ENCODE data around the gene NKRF. TPM values are rescaled to one million over a fixed set of nuclear protein-coding genes. Genes with fewer than 3 reads are reported as not detected.

The NKRF gene
- total and polyA plus RNA-seq, 2 of the 8 experiments (the other 6 are each of a cell fraction or from before 2014, with no cell fraction given): 3.8 to 11.4 TPM

GRCh38 chrX:119617517-119618164, 11.4 kb upstream of the NKRF start (continued):
- TF ChIP-seq CHD7 (IDR thresholded peaks at IDR 0.05; ENCODE audit: insufficient replicate concordance, low read length) (no peak), HDAC2 (IDR thresholded peaks at IDR 0.05; ENCODE audit: borderline replicate concordance in 1 of 2, low read depth in 2 of 2, low read length in 2 of 2) (no peak), E2F6 (IDR thresholded peaks at IDR 0.05) (no peak), TAF1 (IDR thresholded peaks at IDR 0.05; ENCODE audit: low read depth, low read length) (no peak), NANOG (IDR thresholded peaks at IDR 0.05; ENCODE audit: insufficient read depth, low read depth, low read length, poor library complexity, severe bottlenecking) (no peak), CTBP2 (IDR thresholded peaks at IDR 0.05; ENCODE audit: borderline replicate concordance, insufficient read depth, insufficient read length, low read length) (no peak), POLR2AphosphoS5 (IDR thresholded peaks at IDR 0.05; ENCODE audit: low read depth, low read length) (no peak), KDM1A (IDR thresholded peaks at IDR 0.05; ENCODE audit: borderline replicate concordance, low read length) (no peak), SRF (IDR thresholded peaks at IDR 0.05; ENCODE audit: low read depth, low read length) (no peak), POU5F1 (IDR thresholded peaks at IDR 0.05; ENCODE audit: low read depth, low read length) (no peak)

Data from H1 (cell line).